NCI-H187 (cell line): Measurements from ENCODE around the gene CACNG4.

ENCODE experiments used
- DNase-seq, 2 experiments: peaks; one replicate each; lab custom pipeline; 2025; lab: John Stamatoyannopoulos, UW

The CACNG4 gene

DNA sequence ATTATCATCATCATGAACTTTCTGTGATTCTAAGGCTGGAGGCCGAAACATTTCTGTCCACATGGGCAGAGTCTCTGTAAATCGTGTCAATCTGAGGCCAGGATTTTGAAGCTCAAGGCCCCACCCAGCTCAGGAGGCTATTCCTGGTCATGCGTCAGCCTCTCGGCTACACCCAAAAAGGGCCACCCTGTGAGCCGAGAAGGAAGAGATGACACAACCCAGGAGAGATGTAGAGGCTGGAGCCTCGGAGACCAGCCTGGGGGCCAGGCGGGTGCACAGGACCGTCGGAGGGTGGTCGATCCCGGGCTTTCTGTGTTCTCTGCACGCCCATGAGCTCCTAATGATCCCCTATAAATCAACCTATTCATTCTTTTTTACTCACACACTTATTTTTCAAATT, 78.8 kb downstream of the CACNG4 start:
- no peak for DNase-seq

DNA sequence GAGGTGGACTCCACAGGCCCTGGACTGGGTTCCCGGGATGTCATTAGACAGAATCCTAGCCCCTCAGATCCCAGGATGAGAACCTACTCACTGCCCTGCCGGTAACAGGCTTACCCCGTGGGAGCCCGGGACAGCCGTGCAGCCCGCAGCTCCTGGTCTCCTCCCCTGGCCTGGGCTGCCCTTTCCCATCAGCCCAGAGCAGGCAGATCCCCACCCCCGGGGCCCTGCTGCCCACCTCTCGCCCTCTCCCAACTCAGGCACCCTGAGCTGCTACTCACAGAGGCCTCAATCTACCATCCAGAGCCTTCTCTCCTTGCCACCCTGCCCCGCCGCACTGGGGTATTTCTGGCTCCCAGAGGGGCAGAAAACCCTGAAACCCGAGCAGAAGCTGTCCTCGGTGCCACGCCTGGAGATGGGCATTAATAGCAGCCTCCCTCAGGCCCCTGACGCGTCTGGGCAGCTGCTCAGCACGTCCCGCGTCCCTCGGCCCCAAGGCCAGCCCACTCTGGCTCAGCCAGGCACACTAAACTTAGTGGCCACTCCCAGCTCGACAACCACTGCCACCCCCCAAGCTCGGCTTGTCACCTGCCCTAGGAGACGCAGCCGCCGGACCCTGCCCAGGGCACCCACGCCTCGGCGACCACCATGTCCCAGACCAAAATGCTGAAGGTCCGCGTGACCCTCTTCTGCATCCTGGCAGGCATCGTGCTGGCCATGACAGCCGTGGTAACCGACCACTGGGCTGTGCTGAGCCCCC, 79.7 kb downstream of the CACNG4 start, which contains the start of gene CACNG1:
Gene CACNG1 (plus strand): TSS at position 539 of the 757 bp plus-strand sequence. CDS start 107 bp downstream, at position 646.
- DNase-seq: no peak

DNA sequence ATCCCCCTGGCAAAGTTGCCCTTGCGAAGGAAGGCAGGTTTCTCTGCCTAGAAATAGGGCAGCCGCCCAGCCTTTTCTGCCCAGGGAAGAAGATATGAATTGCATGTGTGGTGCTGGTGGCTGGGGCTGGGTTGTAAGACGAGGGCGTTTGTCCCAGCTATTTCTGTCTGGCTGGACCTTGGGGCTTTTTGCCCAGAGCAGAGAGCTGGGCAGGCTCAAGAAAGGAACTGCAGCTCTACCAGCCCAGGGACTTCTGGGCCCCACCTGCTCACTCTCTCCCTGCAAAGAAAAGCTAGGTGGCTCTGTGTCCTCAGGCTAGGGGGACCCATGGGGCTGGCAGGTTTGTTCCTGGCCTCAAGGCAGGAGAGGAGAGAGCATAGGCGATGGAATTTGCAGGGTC, 80.4 kb downstream of the CACNG4 start:
- DNase-seq: no peak

DNA sequence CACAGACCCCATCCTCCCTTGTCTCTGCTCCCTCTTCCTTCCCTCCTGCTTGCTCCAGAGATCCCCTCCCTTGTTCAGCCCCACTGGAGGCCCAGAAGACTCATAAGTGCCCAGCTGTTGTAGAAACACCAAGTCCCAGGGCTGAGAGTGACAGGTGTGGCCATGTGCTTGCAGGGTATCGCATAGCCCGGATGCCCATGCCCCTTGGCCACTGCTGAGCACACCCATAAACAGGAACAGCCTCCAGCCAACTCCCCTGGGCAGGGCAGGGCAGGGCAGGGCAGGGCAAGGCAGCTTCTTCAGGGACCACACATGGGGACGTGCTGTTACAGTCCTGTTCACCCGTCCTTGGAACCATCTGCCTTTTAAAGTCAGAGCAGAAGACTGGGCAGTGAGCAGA, 81.9 kb downstream of the CACNG4 start:
- no peak for DNase-seq

DNA sequence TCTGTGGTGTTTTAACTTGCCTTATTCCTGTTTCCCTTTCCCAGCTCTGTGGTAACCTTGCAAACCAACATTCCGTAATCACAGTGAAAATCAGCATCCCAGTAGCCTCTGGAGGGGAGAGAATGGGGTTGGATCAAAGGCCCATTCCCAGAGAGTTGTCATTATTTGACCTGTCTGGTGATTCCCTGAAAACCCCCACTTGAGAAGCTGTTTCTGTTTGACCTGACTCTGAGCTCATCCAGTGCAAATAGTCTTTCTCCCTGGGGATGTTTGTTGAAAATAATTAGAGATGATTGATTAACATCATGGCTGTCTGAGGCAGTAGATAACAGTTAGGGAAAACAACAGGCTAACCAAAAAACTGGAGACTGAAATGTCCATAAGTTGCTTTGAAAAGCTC, 82.9 kb downstream of the CACNG4 start:
- DNase-seq: no peak

DNA sequence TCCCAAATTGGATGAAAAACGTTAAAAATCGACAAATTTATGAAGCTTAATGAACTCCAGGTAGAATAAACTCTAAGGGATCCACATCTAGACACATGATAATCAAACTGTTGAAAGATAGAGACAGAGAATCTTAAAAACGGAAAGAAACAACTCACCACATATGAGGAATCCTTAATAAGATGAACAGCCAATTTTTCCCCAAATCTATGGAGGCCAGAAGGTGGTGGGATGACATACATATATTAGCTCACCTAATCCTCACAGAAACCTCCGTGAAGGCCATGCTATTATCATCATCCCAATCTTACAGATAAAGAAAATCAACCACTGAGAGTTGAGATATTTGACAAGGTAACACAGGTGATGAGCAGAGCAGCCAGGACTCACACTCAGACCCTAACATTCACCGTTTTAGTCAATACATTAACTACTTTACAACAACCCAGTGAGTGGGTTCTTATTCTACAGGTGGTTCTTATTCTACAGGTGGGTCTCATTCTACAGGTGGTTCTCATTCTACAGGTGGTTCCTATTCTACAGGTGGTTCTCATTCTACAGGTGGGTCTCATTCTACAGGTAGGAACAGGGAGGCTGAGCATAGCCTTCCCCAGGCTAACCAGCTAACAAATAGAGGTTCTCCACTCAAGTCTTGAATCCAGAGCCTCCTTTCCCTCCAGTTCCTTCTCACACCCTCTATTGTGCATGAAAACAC, 84.7 kb downstream of the CACNG4 start:
- no peak for DNase-seq

DNA sequence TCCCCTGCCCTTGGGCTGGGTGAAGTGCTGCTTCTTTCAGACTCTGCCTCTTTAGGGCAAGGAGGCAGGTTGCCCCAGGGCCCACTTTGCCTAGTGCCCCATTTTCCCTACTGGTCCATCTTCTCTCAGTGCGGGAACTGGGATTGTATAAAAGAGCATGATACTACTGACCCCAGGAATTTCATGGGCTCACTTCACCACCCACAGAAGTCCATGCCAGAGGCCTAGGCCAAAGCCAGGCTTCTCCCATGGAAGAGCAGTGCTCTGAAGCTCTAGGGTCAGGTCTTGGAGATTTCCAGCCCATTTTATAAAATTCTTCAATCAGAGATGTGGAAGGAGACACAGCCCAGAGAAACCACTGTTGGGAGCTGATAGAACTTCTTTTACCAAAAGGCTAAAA, 85.6 kb downstream of the CACNG4 start:
- DNase-seq: no peak

DNA sequence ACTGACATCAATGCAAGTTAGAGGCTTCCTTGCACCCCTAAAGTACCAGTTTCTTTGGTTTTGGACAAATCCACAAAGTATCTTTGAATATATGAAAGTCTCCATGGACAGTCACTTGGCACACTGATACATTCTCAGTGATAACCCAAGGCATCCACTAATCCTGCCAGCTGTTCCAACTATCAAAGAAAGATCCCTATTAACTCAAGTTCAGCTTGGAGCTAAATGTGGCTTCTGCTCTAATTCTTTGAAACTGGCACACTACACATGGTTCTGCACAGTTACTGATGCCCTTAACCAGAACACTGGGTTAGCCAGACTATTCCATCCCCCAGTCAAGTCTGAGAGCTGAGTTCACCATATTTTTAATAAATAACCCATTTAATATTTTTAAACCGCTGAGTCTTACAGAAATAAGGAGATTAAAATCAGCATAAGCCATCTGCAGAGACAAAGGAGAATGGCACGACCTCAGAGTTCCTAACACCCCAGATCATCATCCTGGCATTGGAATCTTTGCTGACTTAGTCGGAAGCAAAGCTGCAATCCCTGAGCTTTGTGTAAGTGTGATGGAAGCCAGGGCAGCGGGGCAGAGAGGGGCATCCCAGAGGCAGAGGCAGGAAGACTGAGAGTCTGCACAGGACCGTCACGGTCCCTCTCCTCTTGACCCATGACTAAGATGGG, 86.1 kb downstream of the CACNG4 start:
- DNase-seq: no peak

DNA sequence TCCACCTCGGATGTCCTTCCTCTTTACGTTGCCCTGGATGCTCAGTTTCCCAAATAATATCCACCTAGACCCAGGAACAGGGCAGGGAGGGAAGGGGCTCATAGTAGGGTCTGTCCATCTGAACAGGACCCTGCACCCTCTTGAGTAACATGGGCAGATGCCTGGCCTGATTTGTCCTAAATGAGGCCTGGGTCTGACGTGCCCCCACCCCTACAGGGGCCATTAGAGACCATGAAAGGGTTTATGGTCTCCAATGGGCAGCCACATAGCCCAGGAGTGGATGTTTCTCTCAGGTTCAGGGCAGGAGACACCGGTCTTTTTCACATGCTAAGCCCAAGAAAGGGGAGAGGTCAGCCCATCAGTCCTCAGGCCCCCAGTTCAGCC, 86.6 kb downstream of the CACNG4 start:
- no peak for DNase-seq

DNA sequence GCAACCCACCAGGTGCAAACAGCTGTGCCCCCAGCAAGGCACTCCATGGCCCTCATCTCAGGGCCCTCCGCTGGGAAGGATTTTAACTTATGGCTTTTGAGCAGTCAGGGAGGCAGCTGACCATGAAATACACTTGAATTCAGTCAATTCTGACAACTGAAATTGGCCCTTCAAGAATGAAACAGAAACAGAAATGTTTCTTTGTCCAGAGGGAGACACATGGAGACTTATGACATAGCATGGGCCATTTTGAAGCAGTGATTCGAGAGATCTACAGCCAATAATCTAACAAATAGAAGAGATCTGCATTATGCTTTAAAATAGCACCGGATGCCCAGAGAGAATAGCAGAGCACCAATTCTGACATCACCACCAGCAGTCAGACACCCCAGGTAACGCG, 87.3 kb downstream of the CACNG4 start:
- no peak for DNase-seq

DNA sequence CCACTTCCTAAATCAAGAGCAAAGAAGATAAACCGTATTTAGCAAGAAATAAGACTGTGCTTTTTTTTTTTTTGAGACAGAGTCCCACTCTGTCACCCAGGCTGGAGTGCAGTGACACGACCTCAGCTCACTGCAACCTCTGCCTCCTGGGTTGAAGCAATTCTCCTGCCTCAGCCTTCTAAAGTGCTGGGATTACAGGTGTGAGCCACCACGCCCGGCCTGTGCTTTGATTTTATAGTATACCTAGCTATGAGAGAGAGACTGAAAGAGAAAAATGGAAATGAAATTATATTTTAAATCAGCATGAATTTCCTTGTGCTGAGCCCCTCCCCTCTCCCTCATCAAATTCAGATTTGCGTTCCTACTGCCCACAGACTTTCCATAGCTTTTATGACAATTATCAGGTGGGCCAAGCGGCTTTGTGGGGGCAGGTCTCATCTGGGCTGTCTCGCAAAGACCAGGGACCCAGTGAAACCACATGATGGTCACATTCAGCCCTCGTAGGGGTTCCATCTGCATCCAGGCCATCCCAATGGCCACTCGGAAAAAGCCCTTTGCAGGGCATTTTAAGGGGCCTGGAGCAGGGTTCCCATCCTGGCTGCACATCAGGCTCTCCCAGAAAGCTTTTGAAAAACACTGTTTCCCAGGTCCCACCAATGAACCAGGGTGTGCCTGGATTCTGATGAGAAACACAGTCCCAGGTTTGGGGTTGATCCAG, 88.4 kb downstream of the CACNG4 start:
- DNase-seq: no peak

DNA sequence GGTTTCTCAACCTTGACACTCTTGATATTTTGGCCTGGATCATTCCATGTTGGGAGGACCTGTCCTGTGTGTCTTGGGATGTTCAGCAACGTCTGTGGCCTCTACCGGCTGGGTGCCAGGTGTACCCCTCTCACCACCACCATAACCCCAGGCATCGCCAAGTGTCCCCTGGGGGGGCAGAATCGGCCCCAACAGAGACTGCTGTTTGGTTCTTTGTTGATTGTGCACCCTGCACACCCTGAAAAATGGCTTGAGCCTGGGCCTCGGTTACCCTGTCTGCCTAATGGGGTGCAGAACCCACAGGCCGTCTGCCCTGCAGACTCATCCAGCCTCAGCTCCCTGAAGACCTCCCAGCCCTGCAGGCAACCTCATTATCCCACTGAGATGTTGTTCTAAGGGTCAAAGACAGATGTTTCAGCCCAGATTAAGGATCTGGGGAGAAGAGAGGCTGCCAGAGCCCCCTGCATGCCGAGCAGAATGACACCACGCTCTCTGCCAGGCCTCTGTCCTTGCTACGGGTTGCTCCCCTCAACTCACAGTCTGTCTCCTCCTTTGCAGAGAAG, 89.0 kb downstream of the CACNG4 start:
- DNase-seq: no peak

DNA sequence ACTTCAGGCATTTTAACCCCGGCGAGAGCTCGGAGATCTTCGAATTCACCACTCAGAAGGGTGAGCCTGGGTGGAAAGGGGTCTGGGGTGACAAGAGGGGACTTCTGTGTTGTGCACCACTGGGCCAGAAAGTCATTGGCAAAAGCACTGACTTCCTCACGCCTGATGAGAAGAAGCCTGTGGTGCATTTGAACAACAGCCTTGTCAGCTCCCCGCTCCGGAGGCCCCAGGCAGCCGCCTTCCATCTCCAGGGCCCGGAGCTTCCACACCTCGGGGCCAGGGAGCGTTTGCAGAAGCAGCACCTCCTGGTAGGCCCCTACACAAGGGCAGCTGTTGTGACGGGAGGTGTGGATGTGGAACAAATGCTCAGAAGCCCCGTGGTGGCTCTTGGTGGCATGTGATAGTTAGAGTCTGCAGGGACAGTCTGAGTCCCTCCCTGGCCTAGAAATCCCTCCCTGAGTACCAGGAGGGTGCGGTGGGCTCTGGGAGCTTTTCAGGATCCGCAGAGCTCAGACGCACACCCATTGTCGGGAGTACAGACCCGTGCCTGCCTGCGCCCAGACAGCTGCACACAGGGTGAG, 89.6 kb downstream of the CACNG4 start:
- DNase-seq: no peak

DNA sequence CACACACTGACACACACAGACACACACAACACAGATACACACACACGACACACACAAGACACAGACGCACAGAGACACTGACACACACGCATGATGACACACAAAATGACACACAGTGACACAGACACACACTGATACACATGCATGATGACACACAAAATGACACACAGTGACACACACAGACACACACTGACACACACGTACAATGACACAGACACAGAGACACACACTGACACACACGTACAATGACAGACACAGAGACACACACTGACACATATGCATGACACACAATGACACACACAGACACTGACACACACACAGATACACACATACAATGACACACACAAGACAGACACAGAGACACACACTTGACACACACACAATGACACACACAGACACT, 90.1 kb downstream of the CACNG4 start:
- DNase-seq: no peak

DNA sequence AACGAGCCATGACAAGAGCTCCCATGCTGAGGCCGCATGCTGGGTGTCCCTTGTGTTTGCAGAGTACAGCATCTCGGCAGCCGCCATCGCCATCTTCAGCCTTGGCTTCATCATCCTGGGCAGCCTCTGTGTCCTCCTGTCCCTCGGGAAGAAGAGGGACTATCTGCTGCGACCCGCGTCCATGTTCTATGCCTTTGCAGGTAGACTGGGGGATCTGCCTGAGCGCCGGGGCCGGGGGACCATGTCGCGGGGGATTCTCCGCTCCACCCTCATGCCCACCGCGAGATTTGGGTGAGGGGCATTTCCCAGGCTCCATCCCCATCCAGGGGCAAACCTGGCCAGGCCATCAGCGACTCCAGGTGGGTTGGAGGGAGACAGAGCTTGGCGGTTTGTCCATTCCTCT, 90.5 kb downstream of the CACNG4 start:
- DNase-seq: no peak

DNA sequence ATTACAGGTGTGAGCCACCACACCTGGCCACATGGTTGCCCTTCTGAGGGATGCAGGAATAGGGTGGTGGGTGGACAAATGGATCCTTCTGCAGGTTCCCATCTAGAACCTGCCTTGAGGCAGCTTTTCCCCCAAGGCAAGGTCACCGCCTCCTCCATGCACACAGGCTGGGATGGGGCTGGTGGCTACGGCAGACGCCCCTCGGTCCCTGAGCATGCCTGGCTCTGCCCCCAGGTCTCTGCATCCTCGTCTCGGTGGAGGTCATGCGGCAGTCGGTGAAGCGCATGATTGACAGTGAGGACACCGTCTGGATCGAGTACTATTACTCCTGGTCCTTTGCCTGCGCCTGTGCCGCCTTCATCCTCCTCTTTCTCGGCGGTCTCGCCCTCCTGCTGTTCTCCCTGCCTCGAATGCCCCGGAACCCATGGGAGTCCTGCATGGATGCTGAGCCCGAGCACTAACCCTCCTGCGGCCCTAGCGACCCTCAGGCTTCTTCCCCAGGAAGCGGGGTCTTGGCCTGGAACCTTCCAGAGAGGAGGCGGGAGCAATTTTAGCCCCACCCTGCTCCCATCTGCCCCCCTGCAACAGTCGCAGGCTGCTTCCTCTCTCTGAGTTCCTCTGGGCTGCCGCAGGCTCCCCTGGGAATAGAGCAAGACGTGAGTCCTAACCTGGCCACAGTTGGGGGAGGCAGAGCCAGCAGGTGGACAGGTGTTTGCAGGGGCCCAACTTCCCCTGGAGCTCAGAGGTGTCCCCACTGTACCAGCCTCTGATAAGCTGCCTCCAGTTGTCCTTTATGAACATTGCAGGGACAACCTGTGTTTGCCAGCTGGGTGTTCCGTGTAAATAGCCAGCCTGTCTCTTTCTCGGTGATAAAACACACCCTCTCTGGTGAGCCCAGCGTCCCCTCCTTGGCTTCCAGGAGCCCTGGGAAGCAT, 91.6 kb downstream of the CACNG4 start:
- no peak for DNase-seq

DNA sequence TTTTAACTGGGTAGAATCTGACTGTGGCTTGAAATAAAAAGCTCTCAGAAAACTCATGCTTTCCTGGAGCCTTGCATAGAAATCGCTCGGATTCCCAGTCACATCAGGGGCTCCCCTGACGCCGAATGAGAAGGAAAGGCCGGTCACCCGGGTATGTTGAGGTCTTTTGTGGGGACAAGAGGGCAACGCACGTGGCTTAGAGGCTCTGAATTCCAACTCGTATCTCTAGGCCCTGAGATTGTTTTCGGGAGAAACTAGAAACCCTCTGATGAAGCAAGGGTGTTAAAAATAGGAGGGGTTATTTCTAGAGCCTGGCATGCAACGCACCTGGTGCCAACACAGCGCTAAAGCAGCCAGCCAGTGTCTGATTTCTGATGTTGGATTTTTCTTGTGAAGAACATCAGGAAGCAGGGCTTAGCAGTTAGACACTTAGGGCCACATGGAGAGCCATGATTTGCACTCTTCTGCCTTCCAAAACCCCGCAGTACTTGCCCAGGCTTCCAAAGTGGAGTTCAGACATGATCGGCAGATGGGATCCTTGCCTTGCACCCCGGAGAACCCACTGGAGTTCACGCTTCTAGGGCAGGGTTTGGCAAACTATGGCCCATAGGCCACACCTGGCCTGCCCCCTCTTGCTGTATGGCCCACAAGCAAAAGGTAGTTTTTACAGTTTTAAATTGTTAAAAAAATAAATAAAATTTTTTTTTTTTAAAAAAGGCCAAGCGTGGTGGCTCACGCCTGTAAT, 92.4 kb downstream of the CACNG4 start:
- DNase-seq: no peak

DNA sequence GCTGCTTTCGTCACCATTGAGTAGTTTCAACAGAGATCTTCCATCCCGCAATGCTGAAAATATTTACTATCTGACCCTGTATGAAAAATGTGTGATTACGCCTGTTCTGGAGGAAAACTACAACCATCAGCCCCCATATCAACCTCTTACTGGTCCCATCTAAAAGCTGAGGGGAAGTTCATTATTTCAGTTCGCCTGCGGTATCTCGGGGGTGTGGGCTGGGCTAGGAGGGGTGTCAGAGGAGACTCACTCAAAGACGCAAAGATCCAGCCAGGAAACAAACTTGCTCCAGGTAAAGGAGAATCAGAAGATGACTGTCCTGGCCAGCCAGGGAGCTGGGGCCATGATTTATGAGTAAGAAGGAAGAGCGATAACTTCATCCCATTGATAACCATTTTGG, 93.5 kb downstream of the CACNG4 start:
- DNase-seq: no peak

DNA sequence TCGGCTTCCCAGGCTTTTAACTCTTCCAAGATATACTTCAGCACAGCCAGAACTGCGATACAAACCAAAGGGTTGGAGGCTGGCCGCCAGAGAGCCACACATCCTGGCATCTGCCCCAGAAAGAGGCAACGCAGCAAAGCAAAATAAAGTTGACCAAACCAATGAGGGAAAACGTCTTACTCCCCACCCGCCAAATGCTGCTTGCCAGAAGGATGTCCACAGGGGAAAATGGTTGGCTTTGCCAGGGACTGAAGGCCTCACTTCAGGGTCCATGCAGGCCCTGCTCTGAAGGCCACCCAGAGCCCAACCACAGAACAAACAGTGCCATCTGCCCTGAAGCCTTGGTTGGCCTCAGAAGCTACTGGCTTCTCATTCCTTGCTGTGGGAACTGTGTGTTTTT, 94.9 kb downstream of the CACNG4 start:
- no peak for DNase-seq

DNA sequence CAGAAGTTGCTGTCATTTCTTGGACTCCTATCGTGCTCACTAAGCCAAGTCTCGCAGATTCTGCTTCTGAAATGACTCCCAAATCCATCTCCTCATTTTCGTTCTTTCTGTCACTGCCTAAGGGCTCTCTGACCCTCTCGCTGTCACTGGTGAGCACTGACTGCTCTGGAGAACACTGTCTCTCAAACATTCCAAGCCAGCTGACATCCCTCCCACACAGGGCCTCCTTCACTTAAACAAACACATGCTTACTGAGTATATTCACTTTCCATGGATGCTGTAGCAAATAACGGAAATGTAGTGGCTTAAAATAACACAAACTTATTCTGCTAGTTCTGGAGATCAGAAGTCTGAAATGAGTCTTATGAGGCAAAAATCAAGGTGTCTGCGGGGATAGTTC, 98.6 kb downstream of the CACNG4 start:
- no peak for DNase-seq
